Right atrium auricular region (tissue), 2 donors: ENCODE results near the gene SNN. TPM values are rescaled to one million over a fixed set of nuclear protein-coding genes. Genes with fewer than 3 reads are reported as not detected.

ENCODE experiments used
- DNase-seq: peaks from one replicate; pipeline ENCODE4 v3.0.0-alpha.2; 2019; ENCODE audit warnings: low spot score
- H3K27ac ChIP-seq, 2 donors: fragments of 200-600 bp; sonication (generic); 1 replicate in 1 of 2; 2 replicates in 1 of 2; pipeline ENCODE4 v1.5.1; 2016 to 2019
- H3K27me3 ChIP-seq, 2 donors: fragments of 200-600 bp; sonication (generic); one replicate each; pipeline versions ENCODE4 v1.5.1 to v1.6.0; 2017 to 2019
- H3K36me3 ChIP-seq: fragments of 200-600 bp; sonication (generic); one replicate; pipeline ENCODE4 v1.5.1; 2016
- H3K4me1 ChIP-seq, 2 donors: fragments of 200-600 bp; sonication (generic); one replicate each; pipeline versions ENCODE4 v1.5.1 to v1.6.0; 2017 to 2019
- H3K4me3 ChIP-seq, 2 donors: fragments of 200-600 bp; sonication (generic); 1 replicate in 1 of 2; 2 replicates in 1 of 2; pipeline ENCODE4 v1.5.1; 2017 to 2019; ENCODE audit warnings: mild to moderate bottlenecking in 1 of 2, moderate library complexity in 1 of 2
- H3K9me3 ChIP-seq, 2 donors: fragments of 200-600 bp; sonication (generic); one replicate each; pipeline ENCODE4 v1.5.1; 2019
- total RNA-seq, 2 donors: library from RNA; depleted of rRNA; stranded (reverse); fragments of >200 nt; gene quantifications; one replicate each; pipeline ENCODE4 v1.1.0, GENCODE V29; 2016
- TF ChIP-seq, protein P1 (sequence below), 2 donors: fragments of 200-600 bp; sonication (generic); IDR thresholded peaks; one replicate each; pipeline ENCODE4 v1.5.1; 2019; ENCODE audit warnings: antibody characterized with exemption in 2 of 2

Gene SNN
- total RNA-seq: 10 to 100 TPM; 18.9 to 20.0 TPM

DNA sequence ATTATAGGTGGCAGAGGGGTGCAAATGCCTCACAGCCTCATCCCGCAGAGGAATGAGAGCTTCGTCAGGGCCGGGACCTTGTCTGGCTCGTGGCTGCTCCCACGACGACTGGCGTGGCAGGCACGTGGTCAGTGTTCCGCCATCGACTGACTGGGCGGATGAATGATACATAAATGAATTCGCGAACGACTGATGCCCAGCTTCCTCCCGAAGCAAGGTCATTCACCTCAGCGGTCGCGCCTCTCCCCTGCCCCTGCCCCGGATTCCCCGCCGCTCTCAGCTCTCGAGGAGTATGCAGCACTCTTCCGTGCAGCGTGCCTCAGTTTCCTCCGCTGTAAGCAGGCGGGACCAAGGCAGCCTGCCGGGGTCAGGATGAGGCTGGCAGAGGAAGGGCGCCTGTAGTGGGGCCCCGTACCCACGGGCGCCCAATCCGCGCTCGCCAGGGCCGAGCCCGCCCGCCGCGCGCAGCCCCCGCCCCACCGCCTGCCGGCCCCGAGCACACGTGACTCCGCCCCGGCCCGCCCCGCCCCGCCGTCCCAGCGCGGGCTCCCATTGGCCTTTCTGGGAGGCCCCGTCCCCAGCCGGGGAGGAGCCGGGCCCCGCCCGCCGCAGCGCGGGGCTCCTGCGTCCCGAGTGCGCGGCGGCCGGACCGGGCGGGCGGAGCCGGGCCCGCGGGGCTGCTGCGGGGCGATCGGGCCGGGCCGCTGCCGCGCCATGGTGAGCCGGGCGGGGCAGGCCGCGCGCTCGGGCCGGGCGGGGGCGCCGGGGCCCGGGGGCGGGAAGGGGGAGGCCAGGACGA, at the start of gene SNN:
Gene SNN, plus strand, starts transcription at position 632 of the 799 bp plus-strand sequence. CDS start 7,605 bp downstream, outside the sequence.
- H3K27me3 ChIP-seq: no peaks in the 10 kb centered on the region
- DNase-seq: peak; percentile 79
- H3K4me1 ChIP-seq: peaks cover 0 to 45% of the 10 kb centered on the region in 2 donors

DNA sequence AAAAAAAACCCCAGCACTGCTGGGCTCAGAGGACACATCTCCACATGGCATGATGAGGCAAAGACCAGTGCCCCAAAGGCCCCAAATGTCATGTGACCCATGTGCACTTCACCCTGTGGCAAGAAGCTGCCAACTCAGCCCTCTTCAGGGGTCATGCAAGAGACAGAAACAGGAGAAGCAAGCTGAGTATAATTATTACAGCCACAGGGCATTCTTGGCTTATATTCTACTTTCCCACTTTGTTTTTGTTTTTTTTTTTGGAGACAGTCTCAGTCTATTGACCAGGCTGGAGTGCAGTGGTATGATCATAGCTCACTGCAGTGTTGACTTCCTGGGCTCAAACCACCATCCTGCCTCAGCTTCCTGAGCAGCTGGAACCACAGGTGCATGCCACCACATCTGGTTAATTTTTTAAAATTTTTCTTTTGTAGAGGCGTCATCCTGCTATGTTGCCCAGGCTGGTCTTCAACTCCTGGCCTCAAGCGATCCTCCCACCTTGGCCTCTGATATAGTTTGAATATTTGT, 48.9 kb upstream of the SNN start:
- TF ChIP-seq, protein P1, sequence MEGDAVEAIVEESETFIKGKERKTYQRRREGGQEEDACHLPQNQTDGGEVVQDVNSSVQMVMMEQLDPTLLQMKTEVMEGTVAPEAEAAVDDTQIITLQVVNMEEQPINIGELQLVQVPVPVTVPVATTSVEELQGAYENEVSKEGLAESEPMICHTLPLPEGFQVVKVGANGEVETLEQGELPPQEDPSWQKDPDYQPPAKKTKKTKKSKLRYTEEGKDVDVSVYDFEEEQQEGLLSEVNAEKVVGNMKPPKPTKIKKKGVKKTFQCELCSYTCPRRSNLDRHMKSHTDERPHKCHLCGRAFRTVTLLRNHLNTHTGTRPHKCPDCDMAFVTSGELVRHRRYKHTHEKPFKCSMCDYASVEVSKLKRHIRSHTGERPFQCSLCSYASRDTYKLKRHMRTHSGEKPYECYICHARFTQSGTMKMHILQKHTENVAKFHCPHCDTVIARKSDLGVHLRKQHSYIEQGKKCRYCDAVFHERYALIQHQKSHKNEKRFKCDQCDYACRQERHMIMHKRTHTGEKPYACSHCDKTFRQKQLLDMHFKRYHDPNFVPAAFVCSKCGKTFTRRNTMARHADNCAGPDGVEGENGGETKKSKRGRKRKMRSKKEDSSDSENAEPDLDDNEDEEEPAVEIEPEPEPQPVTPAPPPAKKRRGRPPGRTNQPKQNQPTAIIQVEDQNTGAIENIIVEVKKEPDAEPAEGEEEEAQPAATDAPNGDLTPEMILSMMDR (IDR thresholded peaks at IDR 0.05): no peak
- H3K36me3 ChIP-seq: no peaks in the 10 kb centered on the region
- H3K27me3 ChIP-seq: no peaks in the 10 kb centered on the region
- DNase-seq: no peak
- H3K27ac ChIP-seq: peak overlapping the region in 1 of 2 donors; percentile 21
- H3K4me1 ChIP-seq: no peaks in the 10 kb centered on the region
- no peak overlapping the region for H3K4me3 ChIP-seq
- H3K9me3 ChIP-seq: no peaks in the 10 kb centered on the region

More for the DNA sequence above, at the start of gene SNN:
- TF ChIP-seq, protein P1 (IDR thresholded peaks at IDR 0.05): no peak
- H3K36me3 ChIP-seq: no peaks in the 10 kb centered on the region
- H3K27ac ChIP-seq: peak within 1 kb of the TSS; percentile 90 to 91
- H3K4me3 ChIP-seq: peak within 1 kb of the TSS; percentile 92 to 98
- H3K9me3 ChIP-seq: no peaks in the 10 kb centered on the region

DNA sequence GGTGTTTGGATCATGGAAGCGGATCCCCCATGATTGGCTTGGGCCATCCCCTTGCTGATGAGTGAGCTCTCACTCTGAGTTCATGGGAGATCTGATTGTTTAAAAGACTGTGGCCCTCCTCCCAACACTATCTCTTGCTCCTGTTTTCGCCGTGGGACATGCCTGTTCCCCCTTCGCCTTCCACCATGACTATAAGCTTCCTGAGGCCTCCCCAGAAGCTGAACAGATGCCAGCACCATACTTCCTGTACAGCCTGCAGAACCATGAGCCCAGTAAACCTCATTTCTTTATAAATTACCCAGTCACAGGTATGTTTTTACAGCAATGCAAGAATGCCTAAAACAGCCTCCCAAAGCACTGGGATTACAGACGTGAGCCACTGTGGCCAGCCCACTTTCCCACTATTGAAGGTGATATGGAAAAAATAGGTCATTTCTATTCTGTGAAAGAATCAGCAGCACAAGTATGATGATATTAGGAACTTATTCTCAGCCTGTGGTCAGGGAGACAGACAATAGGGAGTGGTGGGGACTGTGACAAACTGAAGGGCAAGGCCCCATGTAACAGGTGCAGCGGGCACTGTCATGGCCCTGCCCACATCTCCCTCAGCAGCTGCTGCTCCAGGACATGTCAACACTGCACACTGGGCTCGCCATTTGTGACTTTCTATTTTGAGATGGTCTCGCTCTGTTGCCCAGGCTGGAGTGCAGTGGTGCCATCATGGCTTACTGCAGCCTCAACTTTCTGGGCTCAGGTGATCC, 47.8 kb upstream of the SNN start:
- Histone ChIP-seq H3K4me3 (no peak overlapping the region), H3K27ac (no peak overlapping the region), H3K36me3 (no peaks in the 10 kb centered on the region), H3K27me3 (no peaks in the 10 kb centered on the region), H3K4me1 (no peaks in the 10 kb centered on the region), H3K9me3 (no peaks in the 10 kb centered on the region)
- TF ChIP-seq, protein P1 (IDR thresholded peaks at IDR 0.05): no peak
- no peak for DNase-seq

DNA sequence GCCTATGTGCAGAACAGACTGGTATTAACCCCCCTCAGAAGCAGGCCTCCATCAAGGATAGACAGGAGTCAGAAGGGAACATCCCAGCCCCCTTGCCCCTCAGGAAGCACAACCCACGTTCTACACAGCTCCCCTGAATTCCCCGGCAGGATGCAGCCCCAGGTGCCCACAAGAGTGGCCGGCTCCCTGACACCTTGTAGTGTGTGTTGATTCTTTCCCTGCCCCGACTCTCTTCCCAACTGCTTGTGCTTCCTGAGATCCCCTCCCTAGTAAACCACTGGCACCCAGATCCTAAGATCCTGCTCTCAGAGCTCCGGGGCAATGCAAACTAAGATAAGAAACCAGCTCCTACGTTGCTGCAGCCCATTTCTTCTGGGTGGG, 46.7 kb upstream of the SNN start:
- Histone ChIP-seq H3K36me3 (no peaks in the 10 kb centered on the region), H3K27ac (no peak overlapping the region), H3K4me3 (no peak overlapping the region), H3K27me3 (no peaks in the 10 kb centered on the region), H3K4me1 (no peaks in the 10 kb centered on the region), H3K9me3 (no peaks in the 10 kb centered on the region)
- DNase-seq: no peak
- TF ChIP-seq, protein P1 (IDR thresholded peaks at IDR 0.05): no peak

DNA sequence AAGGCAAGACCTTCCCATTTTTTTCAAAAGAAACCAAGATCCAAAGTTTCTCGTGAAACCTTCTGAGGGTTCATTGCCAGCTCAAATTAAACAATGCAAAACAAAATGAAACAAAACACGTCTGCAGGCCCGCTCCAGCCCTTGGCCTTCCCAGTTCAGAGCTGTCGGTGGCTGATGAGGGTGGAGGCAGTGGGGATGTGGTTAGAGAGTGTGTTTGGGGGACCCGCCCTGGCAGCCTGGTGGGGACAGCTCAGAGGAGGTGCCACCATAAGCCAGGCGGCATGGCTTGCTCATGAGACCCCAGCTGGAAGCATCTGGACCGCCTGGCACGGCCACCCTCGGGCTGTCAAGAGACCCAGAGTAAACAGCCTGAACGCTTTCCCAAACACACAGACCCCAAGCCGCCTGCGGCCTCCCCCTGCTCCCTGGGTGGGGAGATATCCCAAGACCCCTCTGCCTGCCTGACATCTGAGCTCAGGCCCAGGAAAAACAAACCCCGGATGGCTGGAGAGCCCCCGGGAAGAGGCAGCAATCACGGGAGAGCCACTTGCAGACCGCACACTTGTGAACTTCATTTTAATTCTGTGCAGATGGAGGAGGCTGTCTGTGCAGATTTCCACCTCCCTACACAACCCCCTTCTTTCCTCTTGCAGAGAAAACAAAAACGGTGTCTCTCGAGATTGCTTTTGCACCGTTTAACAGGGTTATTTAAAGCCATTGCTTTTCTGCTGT, 46.2 kb upstream of the SNN start:
- DNase-seq: no peak
- H3K4me3 ChIP-seq: peak overlapping the region in 1 of 2 donors; percentile 22
- H3K27ac ChIP-seq: peak overlapping the region; percentile 35 to 66

More for the DNA sequence above, 46.2 kb upstream of the SNN start:
- Histone ChIP-seq H3K27me3 (no peaks in the 10 kb centered on the region), H3K36me3 (no peaks in the 10 kb centered on the region), H3K9me3 (no peaks in the 10 kb centered on the region), H3K4me1 (no peaks in the 10 kb centered on the region)
- TF ChIP-seq, protein P1 (IDR thresholded peaks at IDR 0.05): no peak
